HG03571 (cell line): Measurements from ENCODE around the gene MUTYH.

Experiments used
- ATAC-seq: cut with Tn5 transposase; IDR thresholded peaks from one replicate; pipeline ENCODE4 v1.9.1; 2021; ENCODE audit not compliant: unreplicated experiment

Gene MUTYH

DNA sequence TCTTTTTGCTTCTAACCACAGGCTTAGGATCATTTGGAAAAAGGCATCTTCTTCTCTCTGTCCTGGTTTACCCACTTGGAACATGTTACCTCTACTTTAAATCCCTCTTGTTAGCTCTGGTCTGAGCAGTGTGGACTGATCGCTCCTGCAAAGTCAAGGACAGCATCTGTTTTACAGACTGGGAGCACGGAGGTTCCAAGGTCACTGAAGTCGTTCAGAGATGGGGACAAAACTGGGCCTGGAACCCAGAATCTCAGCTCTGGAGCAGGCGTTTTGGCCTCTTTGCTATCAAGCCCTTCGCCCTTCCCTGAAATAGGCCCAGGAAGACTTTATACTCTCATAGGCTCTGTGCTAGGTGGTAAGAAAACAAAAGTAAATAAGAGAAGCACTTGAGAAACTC, 11.3 kb upstream of the MUTYH start:
- ATAC-seq: no peak

DNA sequence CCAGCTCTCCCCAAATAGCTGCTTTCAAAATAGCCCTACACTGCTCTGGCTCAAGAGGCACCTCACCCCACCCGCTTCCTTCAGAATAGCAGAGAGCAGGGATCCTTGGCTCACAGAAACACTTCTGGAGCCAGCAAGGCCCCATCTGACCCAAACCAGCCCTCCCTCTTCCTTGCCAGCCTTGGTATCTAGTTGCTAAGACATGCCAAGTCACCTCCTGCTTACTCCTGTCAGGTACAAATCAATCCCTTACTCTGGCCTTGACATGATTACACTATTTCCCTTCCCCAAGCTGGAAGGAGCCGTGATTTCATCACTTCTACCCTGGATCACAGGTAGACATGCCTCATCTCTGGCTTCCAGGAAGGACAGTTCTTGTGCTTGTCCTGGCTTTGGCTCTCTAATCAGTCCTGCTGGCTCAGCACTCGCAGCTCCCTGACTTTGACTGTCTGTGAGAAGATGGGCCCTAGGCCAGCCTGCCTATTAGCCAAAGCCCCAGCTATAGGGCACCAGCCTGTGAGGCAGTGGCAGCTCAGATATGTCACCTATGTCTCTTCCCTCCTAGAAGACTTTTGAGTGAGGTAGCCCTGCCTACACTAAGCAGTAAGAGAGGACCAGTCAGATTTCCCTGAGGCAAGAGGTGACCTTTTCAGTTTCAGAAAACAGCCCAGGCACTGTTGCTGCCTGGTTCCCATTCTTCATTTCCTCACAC, 8.9 kb upstream of the MUTYH start:
- no peak for ATAC-seq

DNA sequence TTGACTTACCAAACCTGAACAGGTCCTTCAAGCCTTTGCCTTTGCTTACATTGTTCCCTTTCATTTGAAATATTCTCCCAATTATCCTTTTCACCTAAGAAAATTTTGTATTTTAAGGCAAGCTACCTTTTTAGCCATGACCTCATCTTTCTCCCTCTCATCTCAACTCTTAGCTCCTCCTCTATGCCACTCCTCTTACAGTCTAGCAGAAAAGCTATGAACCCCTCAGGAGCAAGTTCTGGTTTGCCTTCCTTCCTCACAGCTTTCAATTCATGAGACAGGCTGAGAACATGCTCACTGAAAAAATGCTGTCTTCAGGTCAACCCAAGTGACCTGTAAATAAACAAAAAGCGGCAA, 8.3 kb upstream of the MUTYH start:
- ATAC-seq: no peak

DNA sequence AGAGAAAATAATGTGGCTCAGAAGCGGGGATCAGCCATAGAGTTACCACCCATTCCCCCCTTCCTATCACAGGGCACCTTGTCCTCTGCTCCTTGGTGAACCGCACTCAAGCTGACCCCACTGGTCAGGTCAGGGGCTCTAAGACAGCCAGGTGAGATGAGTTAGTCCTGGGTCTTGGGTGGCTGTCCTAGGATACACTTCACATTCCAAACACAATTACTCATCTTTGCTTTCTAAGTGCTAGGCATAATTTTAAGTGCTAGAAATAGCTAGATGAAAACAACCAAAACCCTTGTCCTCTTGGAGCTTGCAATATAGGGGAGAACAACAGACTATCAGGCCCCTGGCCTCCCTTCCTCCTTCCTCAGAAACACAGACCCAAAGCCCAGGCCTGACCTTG, 7.8 kb upstream of the MUTYH start:
- ATAC-seq: no peak

DNA sequence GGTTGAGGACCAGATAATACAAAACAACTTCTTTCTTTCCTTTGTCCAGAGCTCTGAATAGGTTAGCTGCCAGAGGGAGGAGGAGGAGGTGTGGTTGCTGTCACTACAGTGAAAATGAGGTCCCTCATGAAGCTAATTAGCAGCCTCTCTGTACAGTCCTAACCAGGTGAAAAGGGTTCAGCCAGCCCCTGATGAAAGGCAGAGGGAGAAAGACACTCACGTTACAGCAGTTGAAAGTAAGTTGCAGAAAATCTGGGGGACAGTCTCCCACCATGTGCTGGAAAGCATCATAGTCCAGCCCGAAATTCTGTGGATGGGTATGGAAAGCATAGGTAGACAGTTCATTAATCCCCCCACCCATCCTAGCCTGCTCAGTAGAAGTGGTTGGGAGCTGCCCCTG, 6.2 kb upstream of the MUTYH start:
- ATAC-seq: no peak

DNA sequence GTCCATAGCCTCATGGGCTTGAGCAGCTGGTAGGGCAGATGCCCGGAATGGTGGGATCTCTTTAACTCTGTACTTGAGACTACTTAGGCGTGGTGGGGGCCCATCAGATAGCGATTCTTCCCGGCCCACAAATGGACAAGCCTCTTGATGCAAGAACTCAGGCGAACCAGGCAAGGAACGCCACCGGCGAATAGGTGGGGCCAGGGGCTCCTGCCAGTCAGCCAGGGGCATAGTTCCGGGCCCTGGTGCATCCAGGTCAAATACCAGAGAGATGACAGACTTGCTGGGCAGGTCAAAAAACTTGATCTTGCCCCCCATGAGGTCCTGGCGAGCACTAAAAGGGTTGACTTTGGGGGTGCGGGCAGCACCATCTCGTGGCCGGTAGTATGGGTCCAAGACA, 4.8 kb upstream of the MUTYH start:
- no peak for ATAC-seq

DNA sequence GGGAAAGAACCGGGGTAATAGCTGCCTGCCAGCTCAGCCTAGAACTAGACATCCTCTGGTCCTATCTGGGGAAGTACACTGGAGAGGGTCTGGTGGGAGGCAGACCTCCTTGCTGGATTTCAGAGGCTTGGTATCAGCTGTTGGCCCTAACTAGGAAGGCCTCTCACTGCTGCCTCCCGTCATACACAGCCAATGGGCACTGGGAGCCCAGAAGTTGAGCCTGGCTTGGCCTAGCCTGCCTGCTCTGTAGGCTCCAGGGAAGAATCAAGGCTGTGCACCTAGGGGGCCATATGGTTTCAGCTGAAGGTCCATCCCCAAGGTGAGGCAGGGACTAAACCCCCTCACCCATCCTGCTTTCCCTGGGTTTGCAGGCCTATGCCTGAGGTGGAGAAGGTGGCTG, 4.3 kb upstream of the MUTYH start:
- no peak for ATAC-seq

DNA sequence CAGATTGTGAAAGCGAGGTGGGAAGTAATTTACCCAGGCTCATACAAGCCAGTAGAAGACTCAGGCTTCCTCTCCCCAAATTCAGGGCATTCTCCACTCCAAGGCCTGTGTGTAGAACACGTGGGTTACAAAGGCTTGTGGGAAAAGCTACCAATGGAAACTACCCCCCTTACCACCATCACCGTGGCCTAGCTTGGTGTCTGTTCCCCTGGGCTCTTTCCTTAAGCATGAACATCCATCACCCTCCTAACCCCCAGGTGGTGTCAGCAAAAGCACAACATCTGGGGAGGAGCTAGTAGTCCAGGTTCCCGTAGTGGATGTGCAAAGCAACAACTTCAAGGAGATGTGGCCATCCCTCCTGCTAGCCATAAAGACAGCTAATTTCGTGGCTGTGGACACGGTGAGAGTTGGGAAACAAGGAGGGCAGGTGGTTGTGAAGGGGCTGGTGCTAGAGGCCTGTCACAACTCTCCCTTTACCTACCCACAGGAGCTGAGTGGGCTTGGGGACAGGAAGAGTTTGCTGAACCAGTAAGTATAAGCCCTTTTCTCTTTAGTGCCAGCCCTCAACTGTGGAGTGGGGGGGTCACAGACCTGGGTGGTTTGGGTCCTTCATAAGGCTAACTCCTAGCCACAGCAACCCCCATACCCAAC, 701 bp upstream of the MUTYH start:
- no peak for ATAC-seq

DNA sequence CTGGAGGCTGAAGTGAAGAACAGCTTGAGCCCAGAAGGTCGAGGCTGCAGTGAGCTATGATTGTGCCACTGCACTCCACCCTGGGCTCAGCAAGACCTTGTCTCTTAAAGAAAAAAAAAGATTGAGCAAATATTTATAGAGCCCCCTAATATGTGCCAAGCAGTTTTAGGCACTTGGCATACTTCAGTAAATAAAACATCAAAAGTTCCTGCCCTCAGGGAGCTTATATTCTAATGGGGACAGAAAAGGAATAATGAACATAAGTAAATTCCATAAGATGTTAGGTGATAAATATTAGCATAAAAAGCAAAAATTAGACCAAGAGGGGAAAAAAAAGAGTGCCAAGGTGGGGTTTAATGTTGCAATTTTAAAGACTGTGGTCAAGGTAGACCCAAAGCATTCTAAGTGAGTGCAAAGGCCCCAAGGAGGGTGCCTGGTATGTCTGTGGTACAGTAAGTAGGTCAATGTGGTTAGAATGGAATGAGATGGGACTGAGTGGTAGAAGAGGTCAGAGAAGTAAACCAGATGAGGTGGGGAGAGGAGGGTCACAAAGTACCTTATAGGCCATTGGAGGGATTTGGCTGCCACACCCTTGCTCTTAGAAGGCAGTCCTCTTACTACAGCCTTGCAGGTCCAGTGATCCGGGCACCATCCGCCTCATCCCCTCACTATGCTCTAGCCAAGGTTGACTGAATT, 2.5 kb downstream of the MUTYH start:
- no peak for ATAC-seq

DNA sequence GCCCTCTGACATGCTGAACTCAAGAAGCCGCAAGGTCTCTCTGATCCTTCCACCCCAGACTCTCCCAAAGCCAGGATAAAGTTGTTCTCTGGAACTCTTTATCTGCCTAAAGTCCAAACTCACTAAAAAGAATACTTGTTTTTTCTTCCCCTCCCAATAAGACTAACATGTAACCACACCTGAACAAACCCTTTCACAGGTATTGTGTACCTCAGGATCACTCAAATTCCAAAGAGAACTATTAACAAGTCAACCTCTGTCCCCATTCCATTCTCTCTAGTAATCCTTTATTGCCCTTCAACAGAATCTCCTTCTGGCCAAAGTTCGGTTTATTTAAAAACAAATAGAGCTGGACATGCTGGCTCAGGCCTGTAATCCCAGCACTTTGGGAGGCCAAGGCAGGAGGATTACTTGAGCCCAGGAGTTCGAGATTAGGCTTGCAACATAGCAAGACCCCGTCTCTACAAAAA, 4.3 kb downstream of the MUTYH start:
- no peak for ATAC-seq

DNA sequence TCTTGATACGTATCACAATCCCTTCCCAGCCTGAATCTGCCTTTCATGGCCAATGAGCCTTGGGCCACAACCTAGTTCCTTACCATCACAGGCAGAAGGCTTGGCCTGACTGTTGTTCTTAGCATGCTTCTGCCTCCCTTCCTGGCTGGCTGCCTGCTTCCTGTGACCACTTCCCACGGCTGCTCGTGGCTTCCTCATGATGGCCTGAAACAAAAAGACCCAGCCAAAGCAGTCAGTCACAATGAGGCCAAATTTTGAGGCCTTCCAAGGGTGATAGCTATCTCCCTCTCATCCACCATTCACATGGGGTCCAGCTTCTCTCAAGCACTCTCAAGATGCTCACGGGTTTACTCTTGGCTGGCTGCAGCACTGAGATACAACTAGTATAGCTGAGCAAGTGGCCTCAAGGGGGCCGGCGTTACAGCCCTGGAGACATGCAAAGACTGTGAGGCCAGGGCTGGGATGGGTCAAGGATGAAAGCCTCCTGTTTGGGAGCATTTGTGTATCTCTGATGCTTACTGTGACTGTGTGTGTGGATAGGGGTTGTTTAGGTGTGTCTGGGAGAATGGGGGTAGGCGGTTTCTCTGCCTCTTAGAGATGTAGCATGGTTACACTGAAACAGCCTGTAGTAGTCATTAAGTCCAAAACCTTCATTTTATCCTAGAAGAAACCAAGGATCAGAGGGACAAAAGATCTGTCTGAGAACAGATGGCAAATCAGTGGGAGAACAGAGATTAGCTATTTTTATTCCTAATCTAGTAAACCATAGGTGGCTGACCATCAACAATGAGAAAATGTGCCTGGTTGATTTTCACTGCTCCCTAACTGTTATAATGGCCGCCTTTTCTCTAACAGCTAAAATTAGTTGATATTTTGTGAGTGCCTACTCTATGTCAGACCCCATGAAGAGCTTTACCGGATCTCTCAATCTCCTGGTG, 5.7 kb downstream of the MUTYH start:
- no peak for ATAC-seq

DNA sequence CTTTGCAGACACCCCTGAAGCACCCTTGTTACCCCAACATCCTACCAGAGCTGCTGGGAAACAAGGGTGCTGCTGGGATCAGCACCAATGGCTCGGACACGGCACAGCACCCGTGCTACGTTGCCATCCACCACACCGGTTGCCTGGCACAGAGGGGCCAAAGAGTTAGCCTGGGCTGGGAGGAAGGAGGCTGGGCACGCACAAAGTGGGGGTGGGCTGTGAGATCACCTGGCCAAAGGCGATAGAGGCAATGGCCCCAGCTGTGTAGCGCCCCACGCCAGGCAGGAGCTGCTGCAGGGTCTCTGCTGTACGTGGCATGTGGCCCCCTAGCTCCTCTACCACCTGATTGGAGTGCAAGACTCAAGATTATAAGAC, 7.9 kb downstream of the MUTYH start:
- no peak for ATAC-seq

DNA sequence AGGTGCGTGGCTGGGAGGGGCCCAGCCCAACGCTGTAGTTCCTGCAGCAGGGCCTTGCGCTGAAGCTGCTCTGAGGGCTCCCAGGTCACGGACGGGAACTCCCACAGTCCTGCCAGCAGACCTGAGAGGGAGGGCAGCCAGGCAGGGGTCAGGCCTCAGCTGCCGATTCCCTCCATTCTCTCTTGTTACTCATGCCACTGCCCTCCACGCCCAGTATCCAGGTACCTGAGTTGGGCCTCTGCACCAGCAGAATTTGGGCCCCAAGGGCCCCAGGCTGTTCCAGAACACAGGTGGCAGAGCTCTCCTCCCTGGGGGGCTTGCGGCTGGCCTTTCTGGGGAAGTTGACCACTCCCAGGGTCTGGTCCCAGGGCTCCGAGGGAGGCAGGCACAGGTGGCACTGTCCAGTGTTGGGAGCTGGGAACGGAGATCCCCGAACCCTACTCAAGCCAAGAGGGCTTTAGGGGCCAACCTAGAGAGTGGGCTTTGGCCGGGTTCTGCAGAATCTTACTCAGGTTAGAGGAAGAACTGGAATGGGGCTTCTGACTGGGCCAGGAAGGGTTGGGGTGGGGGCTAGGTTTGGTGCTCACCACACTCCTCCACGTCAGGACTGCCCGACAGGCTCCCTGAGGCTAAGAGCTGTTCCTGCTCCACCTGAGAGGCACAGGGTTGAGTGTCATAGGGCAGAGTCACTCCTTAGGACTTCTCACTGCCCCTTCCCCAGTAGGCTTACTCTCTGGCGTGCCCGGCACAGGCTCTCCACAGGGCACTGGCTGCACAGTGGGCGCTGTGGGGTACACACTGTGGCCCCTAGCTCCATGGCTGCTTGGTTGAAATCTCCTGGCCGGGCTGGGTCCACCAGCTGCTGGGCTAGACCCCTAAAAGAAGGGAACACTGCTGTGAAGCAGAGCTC, 8.5 kb downstream of the MUTYH start:
- ATAC-seq: no peak

DNA sequence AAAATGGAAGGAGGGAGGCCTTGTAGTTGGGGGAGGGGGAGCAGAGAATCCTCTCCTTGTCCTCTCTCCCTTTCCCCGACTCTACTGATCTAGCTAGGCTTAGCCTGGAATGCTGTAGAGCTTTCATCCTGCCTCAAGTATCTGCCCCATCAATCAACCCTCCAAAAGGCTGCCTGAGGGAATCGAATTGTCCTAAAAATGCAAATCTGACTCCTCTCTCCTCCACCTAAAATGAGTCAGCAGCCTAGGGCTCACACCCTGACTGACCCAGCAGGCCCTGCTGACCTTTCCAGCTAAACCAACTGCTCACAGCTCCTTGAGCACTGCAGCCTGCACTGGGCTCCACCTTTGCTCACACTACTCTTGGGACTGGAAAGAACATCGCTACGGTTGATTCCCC, 10.8 kb downstream of the MUTYH start:
- no peak for ATAC-seq

DNA sequence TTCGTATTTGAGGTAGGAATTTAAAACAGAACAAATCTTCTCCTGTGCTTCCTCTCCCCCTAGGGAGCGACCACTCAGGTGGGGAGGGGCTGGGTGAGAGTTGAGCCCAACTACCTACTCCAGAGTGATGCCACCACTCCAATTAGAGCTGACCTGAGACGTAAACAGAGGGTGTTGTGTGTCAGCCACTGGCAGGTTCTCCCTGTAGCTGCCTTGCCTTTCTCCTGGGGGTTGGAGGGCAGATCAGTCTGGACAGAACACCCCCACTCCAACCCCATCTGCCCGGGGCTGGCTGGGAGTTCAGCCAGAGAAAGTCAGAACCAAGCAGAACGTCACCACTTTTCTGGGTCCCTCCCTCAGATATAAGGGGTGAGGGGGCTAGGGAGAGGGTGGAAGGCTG, 11.6 kb downstream of the MUTYH start:
- ATAC-seq: no peak

DNA sequence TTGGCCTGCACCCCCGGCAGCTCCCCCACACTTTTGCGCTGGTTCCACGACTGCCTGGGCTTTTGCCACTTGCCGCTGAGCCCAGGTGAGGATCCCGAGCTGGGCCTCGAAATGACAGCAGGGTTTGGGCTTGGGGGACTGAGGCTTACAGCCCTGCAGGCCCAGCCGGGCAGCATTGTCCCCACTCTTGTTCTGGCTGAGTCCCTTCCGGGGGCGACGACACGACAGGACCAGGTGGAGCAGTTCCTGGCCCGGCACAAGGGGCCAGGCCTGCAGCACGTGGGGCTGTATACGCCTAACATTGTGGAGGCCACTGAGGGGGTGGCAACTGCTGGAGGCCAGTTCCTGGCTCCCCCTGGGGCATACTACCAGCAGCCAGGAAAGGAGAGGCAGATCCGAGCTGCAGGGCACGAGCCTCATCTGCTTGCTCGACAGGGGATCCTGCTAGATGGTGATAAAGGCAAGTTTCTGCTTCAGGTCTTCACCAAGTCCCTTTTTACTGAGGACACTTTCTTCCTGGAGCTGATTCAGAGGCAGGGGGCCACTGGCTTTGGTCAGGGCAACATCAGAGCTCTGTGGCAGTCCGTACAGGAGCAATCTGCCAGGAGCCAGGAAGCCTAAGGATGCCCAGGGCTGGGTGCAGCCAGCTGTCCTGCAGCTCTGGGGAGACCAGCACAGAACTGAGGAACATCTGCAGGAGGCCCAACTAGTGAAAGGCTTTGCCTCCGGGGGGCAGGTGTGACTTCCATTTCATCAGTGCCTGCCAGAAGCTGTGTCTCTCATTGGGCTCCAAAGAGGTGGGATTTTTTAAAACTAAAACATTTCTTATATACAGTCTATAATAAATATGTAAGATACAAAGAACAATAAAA, 12.4 kb downstream of the MUTYH start:
- no peak for ATAC-seq

DNA sequence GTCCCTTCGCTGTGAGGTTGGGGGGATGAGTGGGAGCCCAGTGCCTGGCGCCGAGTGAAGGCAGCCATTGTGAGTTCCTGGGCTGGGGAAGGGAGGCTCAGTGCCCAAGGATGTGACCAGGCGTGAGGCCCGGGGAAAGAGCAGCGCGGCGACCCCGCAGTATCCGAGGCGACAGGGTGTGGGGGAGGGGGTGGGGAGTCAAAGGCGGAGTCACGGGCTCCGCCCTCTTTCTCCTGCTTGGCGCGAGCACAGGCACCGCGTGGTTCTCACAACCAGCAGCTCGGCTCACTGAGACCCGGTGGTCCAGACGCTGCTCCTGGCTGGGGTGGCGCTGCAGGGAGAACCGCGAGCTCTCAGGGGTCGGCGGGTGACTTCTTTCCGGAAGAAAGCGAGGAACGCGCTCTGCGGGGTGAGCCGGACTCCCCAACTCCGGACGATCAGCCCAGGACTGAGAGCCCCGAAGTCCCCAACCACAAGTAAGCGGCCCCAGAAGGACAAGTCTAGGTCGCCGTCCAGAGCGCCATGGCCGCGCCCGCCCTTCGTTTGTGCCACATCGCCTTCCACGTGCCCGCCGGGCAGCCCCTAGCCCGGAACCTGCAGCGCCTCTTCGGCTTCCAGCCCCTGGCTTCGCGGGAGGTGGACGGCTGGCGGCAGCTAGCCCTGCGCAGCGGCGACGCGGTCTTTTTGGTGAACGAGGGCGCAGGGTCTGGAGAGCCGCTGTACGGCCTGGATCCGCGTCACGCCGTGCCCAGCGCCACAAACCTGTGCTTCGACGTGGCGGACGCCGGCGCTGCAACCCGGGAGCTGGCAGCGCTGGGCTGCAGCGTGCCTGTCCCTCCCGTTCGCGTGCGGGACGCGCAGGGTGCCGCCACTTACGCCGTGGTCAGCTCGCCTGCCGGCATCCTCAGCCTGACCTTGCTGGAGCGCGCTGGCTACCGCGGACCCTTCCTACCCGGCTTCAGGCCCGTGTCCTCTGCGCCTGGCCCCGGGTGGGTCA, 13.3 kb downstream of the MUTYH start, which contains the start of gene HPDL:
Gene HPDL, plus strand, starts transcription at position 269 of the 997 bp plus-strand sequence. Its CDS starts 254 bp downstream, at position 523.
- no peak for ATAC-seq
